Naive B cell (primary cell): ENCODE measurements around the gene SHMT2. TPM values are rescaled to one million over a fixed set of nuclear protein-coding genes. Genes with fewer than 3 reads are reported as not detected.

Experiments
- ATAC-seq, 2 donors: fragments of 150-1000 bp; cut with Tn5 transposase; 2 replicates each; pipeline ENCODE4 v1.10.0; 2021; ENCODE audit warnings: low read depth in 2 of 2, mild to moderate bottlenecking in 2 of 2, moderate library complexity in 2 of 2
- DNase-seq: peaks from one replicate; pipeline ENCODE4 v3.0.0; 2022
- H3K27ac Mint-ChIP-seq, 6 donors: one replicate each; pipeline ENCODE4 v1.8.0; 2020 to 2022; ENCODE audit warnings: mild to moderate bottlenecking in 6 of 6, mixed read lengths in 6 of 6, moderate library complexity in 5 of 6, inconsistent platforms in 2 of 6
- H3K27me3 Mint-ChIP-seq, 3 donors: one replicate each; pipeline ENCODE4 v1.8.0; 2021 to 2022; ENCODE audit warnings: mixed read lengths in 3 of 3, mild to moderate bottlenecking in 1 of 3
- H3K36me3 Mint-ChIP-seq, 2 donors: one replicate each; pipeline ENCODE4 v1.8.0; 2020 to 2022; ENCODE audit warnings: mixed read lengths in 2 of 2, inconsistent platforms in 1 of 2, mild to moderate bottlenecking in 1 of 2
- H3K4me1 Mint-ChIP-seq, 3 donors: one replicate each; pipeline ENCODE4 v1.8.0; 2020 to 2022; ENCODE audit warnings: mixed read lengths in 3 of 3, inconsistent platforms in 1 of 3, mild to moderate bottlenecking in 1 of 3, moderate library complexity in 1 of 3
- H3K4me3 Mint-ChIP-seq, 8 donors: one replicate each; pipeline ENCODE4 v1.8.0; 2020 to 2022; ENCODE audit warnings: mild to moderate bottlenecking in 8 of 8, mixed read lengths in 8 of 8, moderate library complexity in 8 of 8, inconsistent platforms in 2 of 8
- H3K9me3 Mint-ChIP-seq, 7 donors: one replicate each; pipeline ENCODE4 v1.8.0; 2020 to 2022; ENCODE audit warnings: mixed read lengths in 7 of 7, mild to moderate bottlenecking in 5 of 7, inconsistent platforms in 2 of 7, moderate library complexity in 1 of 7
- polyA plus RNA-seq, 6 donors: library from polyadenylated mRNA; unstranded; fragments of 300-500 nt; fragmentation: Illumina TruSeq; gene quantifications; one replicate each; pipeline ENCODE4 v1.2.3, GENCODE V29; 2021; ENCODE audit warnings: low read depth in 6 of 6

SHMT2 gene
- polyA plus RNA-seq, 6 donors from 2014 or later: 160 to 183 (median 173) TPM

DNA sequence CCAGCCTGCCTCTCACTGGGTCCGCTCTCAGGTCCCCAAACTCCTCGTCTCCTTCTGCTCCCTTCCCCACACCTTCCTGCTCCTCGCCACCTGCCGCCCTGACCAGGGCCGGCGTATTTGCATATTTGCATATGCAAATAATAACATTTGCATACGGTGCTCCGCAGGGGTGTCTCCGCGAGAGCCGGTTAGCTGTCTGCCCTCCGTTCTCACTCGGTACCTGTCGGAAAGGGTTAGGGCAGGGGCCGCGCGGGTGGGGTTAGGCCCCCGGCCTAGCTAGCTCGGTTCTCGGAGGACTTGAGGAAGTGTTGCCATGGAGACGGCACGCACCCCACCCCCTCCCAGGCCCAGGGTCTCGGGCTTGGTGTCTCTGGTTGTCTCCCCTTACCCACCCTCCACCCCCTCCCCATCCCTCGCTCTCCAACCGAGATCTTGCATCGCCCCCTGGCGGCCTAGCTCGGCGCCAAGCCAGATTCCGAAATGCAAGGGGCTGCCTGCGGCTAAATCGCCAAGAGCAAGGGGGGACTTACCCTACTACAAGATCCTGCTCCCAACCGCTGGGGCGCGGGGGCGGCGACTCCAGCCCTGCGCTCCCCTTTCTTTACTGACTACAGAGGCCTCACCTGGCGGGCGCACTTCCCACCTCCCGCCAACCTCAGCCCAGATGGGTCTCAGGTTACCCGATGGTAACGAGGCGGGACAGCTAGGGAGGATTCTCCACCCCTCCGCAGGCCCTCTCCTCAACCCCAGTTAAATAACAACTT is 13.4 kb downstream of the SHMT2 start:
- ATAC-seq: peak; percentile 36 to 50

DNA sequence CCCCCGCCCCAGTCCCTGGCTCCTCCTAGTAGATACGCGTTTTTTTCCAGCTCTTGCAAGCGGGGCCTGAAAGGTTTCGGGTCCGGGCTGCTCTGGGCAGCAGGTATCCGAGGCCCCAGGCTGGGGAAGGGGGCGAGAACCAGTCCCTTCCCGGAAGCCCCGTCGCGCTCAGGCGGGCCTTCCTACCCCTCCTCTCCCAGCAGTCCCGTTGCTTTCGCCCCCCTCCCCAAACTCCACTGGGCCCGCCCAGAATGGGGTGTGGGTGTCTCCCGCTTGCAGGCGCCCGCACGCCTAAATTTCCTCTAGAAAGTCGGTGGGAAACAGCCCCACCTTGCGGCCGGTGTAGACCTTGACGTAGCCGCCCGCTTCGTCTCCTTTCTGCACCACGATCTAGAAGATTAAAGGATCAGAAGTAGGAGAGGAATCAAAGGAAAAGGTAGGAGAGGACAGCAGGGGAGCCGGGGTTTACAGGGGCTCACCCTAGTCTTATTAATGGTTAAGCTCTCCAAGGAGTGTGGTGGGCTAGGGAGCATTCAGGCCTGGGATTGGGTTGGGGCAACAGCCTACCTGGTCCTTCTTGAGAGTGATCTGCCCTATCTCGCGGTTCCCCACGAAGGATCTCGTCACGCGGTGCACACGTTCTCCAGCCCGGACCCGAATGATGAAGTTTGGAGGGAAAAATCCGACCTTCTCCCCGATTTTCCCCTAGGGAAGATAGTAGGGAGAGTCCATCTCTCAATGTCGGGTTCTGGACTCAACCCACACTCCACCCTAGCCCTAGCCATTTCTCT is 14.2 kb downstream of the SHMT2 start:
- Mint-ChIP-seq H3K4me3 (peak overlapping the region; percentile 42 to 99 (median 83)), H3K9me3 (peaks cover 0 to 1% (median 0%) of the 10 kb centered on the region in 7 donors), H3K27ac (peak overlapping the region in 5 of 6 donors; percentile 35 to 92 (median 81)), H3K4me1 (peaks cover 47 to 56% (median 55%) of the 10 kb centered on the region in 3 donors), H3K27me3 (peaks cover 31 to 40% (median 37%) of the 10 kb centered on the region in 3 donors), H3K36me3 (no peaks in the 10 kb centered on the region)
- peak; percentile 13 to 17 for ATAC-seq
- DNase-seq: peak; percentile 75

More for the DNA sequence above, 13.4 kb downstream of the SHMT2 start:
- peaks cover 34 to 48% (median 42%) of the 10 kb centered on the region in 3 donors for H3K27me3 Mint-ChIP-seq
- H3K9me3 Mint-ChIP-seq: peaks cover 0 to 1% (median 0%) of the 10 kb centered on the region in 7 donors
- DNase-seq: peak; percentile 64
- peak overlapping the region; percentile 67 to 99 (median 86) for H3K4me3 Mint-ChIP-seq
- H3K27ac Mint-ChIP-seq: peak overlapping the region; percentile 61 to 98 (median 86)
- H3K4me1 Mint-ChIP-seq: peaks cover 51 to 62% (median 59%) of the 10 kb centered on the region in 3 donors
- H3K36me3 Mint-ChIP-seq: no peaks in the 10 kb centered on the region

DNA sequence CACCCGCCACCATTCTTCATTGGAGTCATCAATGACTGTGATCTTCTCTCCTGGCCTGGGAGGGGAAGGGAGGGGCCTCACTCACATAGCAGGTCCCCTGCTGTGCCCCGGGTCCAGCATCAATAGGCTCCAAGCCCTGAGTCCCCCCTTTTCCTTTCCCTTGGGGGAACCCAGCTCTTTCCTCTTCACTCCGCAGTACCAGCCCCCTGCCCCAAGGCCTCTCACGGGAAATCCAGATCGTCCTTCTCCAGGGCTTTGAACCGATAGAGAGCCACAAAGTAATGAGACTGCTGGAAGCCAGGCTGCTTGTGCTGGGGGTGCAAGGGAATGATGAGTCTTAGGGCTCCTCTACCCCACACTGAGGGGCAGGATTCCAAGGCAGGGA is 14.8 kb downstream of the SHMT2 start:
- no peak for DNase-seq
- Mint-ChIP-seq H3K4me1 (peaks cover 49 to 56% (median 55%) of the 10 kb centered on the region in 3 donors), H3K4me3 (peak overlapping the region in 5 of 8 donors; percentile 37 to 99 (median 78)), H3K9me3 (peaks cover 0 to 1% (median 0%) of the 10 kb centered on the region in 7 donors), H3K36me3 (no peaks in the 10 kb centered on the region), H3K27me3 (peaks cover 27 to 36% (median 32%) of the 10 kb centered on the region in 3 donors), H3K27ac (peak overlapping the region in 2 of 6 donors; percentile 49 to 80)
- ATAC-seq: no peak

- Mint-ChIP-seq H3K9me3 (no peaks in the 10 kb centered on the region), H3K4me3 (no peak overlapping the region), H3K27ac (no peak overlapping the region), H3K27me3 (peaks cover 16 to 26% (median 26%) of the 10 kb centered on the region in 3 donors), H3K36me3 (no peaks in the 10 kb centered on the region), H3K4me1 (peaks cover 23 to 29% (median 29%) of the 10 kb centered on the region in 3 donors)
- no peak for DNase-seq
- ATAC-seq: no peak
Measured at GRCh38 chr12:57247041-57247440, 17.5 kb downstream of the SHMT2 start.

- Mint-ChIP-seq H3K27me3 (peaks cover 7 to 10% (median 9%) of the 10 kb centered on the region in 3 donors), H3K36me3 (no peaks in the 10 kb centered on the region), H3K4me3 (peak overlapping the region in 6 of 8 donors; percentile 10 to 73 (median 36)), H3K4me1 (peaks cover 9 to 12% (median 10%) of the 10 kb centered on the region in 3 donors), H3K9me3 (no peaks in the 10 kb centered on the region), H3K27ac (peak overlapping the region in 2 of 6 donors; percentile 2 to 30)
- ATAC-seq: peak in 1 of 2 donors; percentile 40
- no peak for DNase-seq
Measured at GRCh38 chr12:57248934-57249742, 19.6 kb downstream of the SHMT2 start.

- no peaks in the 10 kb centered on the region for H3K9me3 Mint-ChIP-seq
- DNase-seq: no peak
- no peak overlapping the region for H3K4me3 Mint-ChIP-seq
- H3K36me3 Mint-ChIP-seq: peaks cover 0 to 4% of the 10 kb centered on the region in 2 donors
- ATAC-seq: no peak
- H3K27ac Mint-ChIP-seq: no peak overlapping the region
- peaks cover 6 to 9% (median 7%) of the 10 kb centered on the region in 3 donors for H3K4me1 Mint-ChIP-seq
- peaks cover 0 to 7% (median 0%) of the 10 kb centered on the region in 3 donors for H3K27me3 Mint-ChIP-seq
Measured at GRCh38 chr12:57250541-57250940, 21.0 kb downstream of the SHMT2 start.

GRCh38 chr12:57250956-57251355 is 21.4 kb downstream of the SHMT2 start, which contains the start of gene STAC3:
Gene STAC3, minus strand, starts transcription at chr12:57251187. Its CDS starts 1,551 bp downstream, at chr12:57249636.
- peak within 1 kb of the TSS in 2 of 6 donors; percentile 7 to 25 for H3K27ac Mint-ChIP-seq

GRCh38 chr12:57254506-57255280 is 25.2 kb downstream of the SHMT2 start:
- DNase-seq (no peak), ATAC-seq (no peak)
- peak overlapping the region in 2 of 6 donors; percentile 27 to 42 for H3K27ac Mint-ChIP-seq
- no peaks in the 10 kb centered on the region for H3K9me3 Mint-ChIP-seq
- H3K4me1 Mint-ChIP-seq: no peaks in the 10 kb centered on the region
- peaks cover 7 to 12% of the 10 kb centered on the region in 2 donors for H3K36me3 Mint-ChIP-seq
- H3K4me3 Mint-ChIP-seq: no peak overlapping the region
- H3K27me3 Mint-ChIP-seq: no peaks in the 10 kb centered on the region

More at GRCh38 chr12:57250956-57251355, 21.4 kb downstream of the SHMT2 start, which contains the start of gene STAC3:
- Mint-ChIP-seq H3K9me3 (no peaks in the 10 kb centered on the region), H3K4me3 (no peak within 1 kb of the TSS), H3K36me3 (peaks cover 4 to 8% of the 10 kb centered on the region in 2 donors), H3K27me3 (peaks cover 0 to 7% (median 0%) of the 10 kb centered on the region in 3 donors), H3K4me1 (peaks cover 6 to 9% (median 7%) of the 10 kb centered on the region in 3 donors)
- no peak for DNase-seq
- no peak for ATAC-seq

- Mint-ChIP-seq H3K9me3 (no peaks in the 10 kb centered on the region), H3K27me3 (no peaks in the 10 kb centered on the region), H3K4me3 (peak overlapping the region in 1 of 8 donors; percentile 29), H3K27ac (peak overlapping the region in 2 of 6 donors; percentile 49 to 52), H3K36me3 (peaks cover 7 to 16% of the 10 kb centered on the region in 2 donors), H3K4me1 (no peaks in the 10 kb centered on the region)
- DNase-seq (no peak), ATAC-seq (no peak)
Measured at GRCh38 chr12:57255916-57256315, 26.4 kb downstream of the SHMT2 start.

DNA sequence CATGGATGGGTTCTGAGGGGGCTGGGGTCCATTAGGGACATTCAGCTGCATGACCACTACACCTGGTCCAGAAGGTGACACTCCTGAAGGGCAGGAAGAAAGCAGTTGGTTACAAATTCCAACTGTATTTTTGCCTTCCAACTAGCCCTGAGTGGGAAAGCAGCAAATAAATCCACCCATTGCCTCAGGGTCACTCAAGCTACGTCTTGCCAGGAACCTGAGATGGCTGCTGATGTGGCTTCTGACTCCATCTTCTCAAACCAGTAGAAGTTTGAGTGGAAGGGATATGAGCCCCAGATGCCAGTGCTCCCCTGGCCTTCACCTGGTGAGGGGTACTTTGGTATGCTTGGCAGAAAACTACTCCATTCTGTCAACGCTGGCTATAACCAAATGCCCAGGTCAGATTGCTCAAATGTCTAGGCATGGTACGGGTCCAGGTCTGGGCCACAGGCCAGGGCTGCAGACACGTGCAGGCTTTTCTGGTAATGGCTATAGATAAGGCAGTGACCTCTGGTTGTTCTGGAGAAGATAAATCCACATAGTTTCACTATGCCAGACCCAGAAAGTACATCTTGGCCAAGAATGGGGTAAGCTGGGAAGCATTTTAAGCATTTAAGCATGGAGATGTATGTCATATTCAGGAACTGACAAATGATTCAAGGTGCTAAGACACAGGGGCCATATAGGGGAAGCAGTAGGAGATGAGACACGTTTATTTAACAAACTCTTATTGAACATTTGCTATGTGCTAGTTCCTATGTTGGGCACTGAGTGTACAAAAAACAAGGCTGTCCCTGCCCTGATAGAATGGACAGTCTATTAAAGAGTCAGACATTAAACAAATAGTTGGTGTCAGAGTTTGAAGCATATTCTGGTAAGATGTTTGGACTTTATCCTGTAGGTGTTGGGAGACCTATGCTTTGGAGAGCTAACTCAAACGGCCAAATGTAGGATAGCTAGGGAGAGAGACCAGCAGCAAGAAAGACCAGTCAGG is 29.8 kb downstream of the SHMT2 start:
- H3K4me3 Mint-ChIP-seq: no peak overlapping the region
- H3K27me3 Mint-ChIP-seq: no peaks in the 10 kb centered on the region
- H3K27ac Mint-ChIP-seq: no peak overlapping the region
- DNase-seq (no peak), ATAC-seq (no peak)
- peaks cover 7 to 16% of the 10 kb centered on the region in 2 donors for H3K36me3 Mint-ChIP-seq
- no peaks in the 10 kb centered on the region for H3K9me3 Mint-ChIP-seq
- peaks cover 4 to 6% (median 6%) of the 10 kb centered on the region in 3 donors for H3K4me1 Mint-ChIP-seq

GRCh38 chr12:57260366-57260765 is 30.9 kb downstream of the SHMT2 start:
- no peak overlapping the region for H3K4me3 Mint-ChIP-seq
- H3K4me1 Mint-ChIP-seq: peaks cover 4 to 6% (median 6%) of the 10 kb centered on the region in 3 donors
- peaks cover 7 to 21% of the 10 kb centered on the region in 2 donors for H3K36me3 Mint-ChIP-seq
- no peaks in the 10 kb centered on the region for H3K9me3 Mint-ChIP-seq
- no peak overlapping the region for H3K27ac Mint-ChIP-seq
- no peak for DNase-seq
- no peak for ATAC-seq
- no peaks in the 10 kb centered on the region for H3K27me3 Mint-ChIP-seq
